Measurements from ENCODE around the gene ASPM.
A peak's percentile ranks its signal among the peaks of the same experiment; 100 is the strongest.
"Not testable (repeated sequence)": the region's sequence is repeated elsewhere in the genome, so short reads cannot be mapped to it uniquely, and the experiment has no call there.

The ASPM gene

GRCh38 chr1:197145446-197146024 is 934 bp downstream of the ASPM start:
- no peak for DNase-seq (ENCODE audit: low spot score)

GRCh38 chr1:197144570-197145325 is 1.7 kb downstream of the ASPM start:
- peak; percentile 20 for DNase-seq (ENCODE audit: low spot score)

- DNase-seq (ENCODE audit: low spot score): no peak
Observed at GRCh38 chr1:197143276-197143675, 3.2 kb downstream of the ASPM start.

GRCh38 chr1:197141575-197141974 is 4.9 kb downstream of the ASPM start:
- DNase-seq (ENCODE audit: low spot score): no peak

- peak; percentile 4 for DNase-seq (ENCODE audit: low spot score)
Observed at GRCh38 chr1:197140121-197140520, 6.3 kb downstream of the ASPM start.

GRCh38 chr1:197139169-197139568 is 7.3 kb downstream of the ASPM start:
- no peak for DNase-seq (ENCODE audit: low spot score)

GRCh38 chr1:197137322-197137721 is 9.1 kb downstream of the ASPM start:
- no peak for DNase-seq (ENCODE audit: low spot score)

- peak; percentile 59 for DNase-seq (ENCODE audit: low spot score)
Observed at GRCh38 chr1:197130677-197131304, 15.7 kb downstream of the ASPM start.

GRCh38 chr1:197129698-197130097 is 16.8 kb downstream of the ASPM start:
- DNase-seq (ENCODE audit: low spot score): no peak

- peak; percentile 52 for DNase-seq (ENCODE audit: low spot score)
Observed at GRCh38 chr1:197127246-197127912, 19.1 kb downstream of the ASPM start.

GRCh38 chr1:197126691-197127090 is 19.8 kb downstream of the ASPM start:
- DNase-seq (ENCODE audit: low spot score): no peak

GRCh38 chr1:197124376-197124775 is 22.1 kb downstream of the ASPM start:
- DNase-seq (ENCODE audit: low spot score): no peak

- no peak for DNase-seq (ENCODE audit: low spot score)
Observed at GRCh38 chr1:197116156-197116555, 30.3 kb downstream of the ASPM start.

GRCh38 chr1:197106869-197107268 is 39.6 kb downstream of the ASPM start:
- DNase-seq (ENCODE audit: low spot score): no peak

GRCh38 chr1:197103300-197103699 is 43.2 kb downstream of the ASPM start:
- no peak for DNase-seq (ENCODE audit: low spot score)

- no peak for DNase-seq (ENCODE audit: low spot score)
Observed at GRCh38 chr1:197101978-197102377, 44.5 kb downstream of the ASPM start.

- no peak for DNase-seq (ENCODE audit: low spot score)
Observed at GRCh38 chr1:197100677-197101076, 45.8 kb downstream of the ASPM start.

GRCh38 chr1:197099444-197099843 is 47.0 kb downstream of the ASPM start:
- no peak for DNase-seq (ENCODE audit: low spot score)

GRCh38 chr1:197096971-197097370 is 49.5 kb downstream of the ASPM start:
- DNase-seq (ENCODE audit: low spot score): not testable (repeated sequence)

- no peak for DNase-seq (ENCODE audit: low spot score)
Observed at GRCh38 chr1:197096137-197096536, 50.3 kb downstream of the ASPM start.

GRCh38 chr1:197093226-197093885 is 53.1 kb downstream of the ASPM start:
- DNase-seq (ENCODE audit: low spot score): no peak

- DNase-seq (ENCODE audit: low spot score): peak; percentile 5
Observed at GRCh38 chr1:197092491-197093023, 53.9 kb downstream of the ASPM start.

Data from GM03348 (cell line).